IPS-NIHi7 (cell line): Measurements from ENCODE around the gene REEP3.
"Not testable (repeated sequence)": the region's sequence is repeated elsewhere in the genome, so short reads cannot be mapped to it uniquely, and the experiment has no call there.

ENCODE experiments used
- DNase-seq: peaks from one replicate; pipeline ENCODE4 v3.0.0; 2012; ENCODE audit warnings: mixed read lengths; ENCODE audit errors: extremely low spot score

Gene REEP3

GRCh38 chr10:63549810-63550209 lies 28.6 kb downstream of the REEP3 start:
- DNase-seq, result no peak

- no peak for DNase-seq
These were observed 31.8 kb downstream of the REEP3 start for GRCh38 chr10:63553031-63553430.

- DNase-seq, result no peak
These were observed 32.3 kb downstream of the REEP3 start for GRCh38 chr10:63553473-63553872.

- no peak for DNase-seq
These were observed 33.5 kb downstream of the REEP3 start for GRCh38 chr10:63554657-63555056.

GRCh38 chr10:63555330-63555729 lies 34.1 kb downstream of the REEP3 start:
- no peak for DNase-seq

GRCh38 chr10:63558132-63558784 lies 37.1 kb downstream of the REEP3 start:
- DNase-seq, result no peak

GRCh38 chr10:63561341-63561740 lies 40.1 kb downstream of the REEP3 start:
- no peak for DNase-seq

- no peak for DNase-seq
These were observed 41.2 kb downstream of the REEP3 start for GRCh38 chr10:63562391-63562790.

GRCh38 chr10:63562857-63563256 lies 41.7 kb downstream of the REEP3 start:
- DNase-seq, result no peak

- DNase-seq, result no peak
These were observed 42.4 kb downstream of the REEP3 start for GRCh38 chr10:63563623-63564022.

GRCh38 chr10:63564731-63565130 lies 43.5 kb downstream of the REEP3 start:
- not testable (repeated sequence) for DNase-seq

GRCh38 chr10:63573068-63573697 lies 52.0 kb downstream of the REEP3 start:
- DNase-seq, result no peak

GRCh38 chr10:63574011-63574410 lies 52.8 kb downstream of the REEP3 start:
- no peak for DNase-seq

- no peak for DNase-seq
These were observed 55.3 kb downstream of the REEP3 start for GRCh38 chr10:63576501-63576900.

- no peak for DNase-seq
These were observed 57.3 kb downstream of the REEP3 start for GRCh38 chr10:63578501-63578900.

GRCh38 chr10:63579371-63580014 lies 58.3 kb downstream of the REEP3 start:
- no peak for DNase-seq

- DNase-seq, result no peak
These were observed 61.5 kb downstream of the REEP3 start for GRCh38 chr10:63582690-63583089.

GRCh38 chr10:63583397-63583796 lies 62.2 kb downstream of the REEP3 start:
- no peak for DNase-seq

- no peak for DNase-seq
These were observed 62.9 kb downstream of the REEP3 start for GRCh38 chr10:63583909-63584724.

GRCh38 chr10:63584725-63585035 lies 63.5 kb downstream of the REEP3 start:
- DNase-seq, result no peak

- no peak for DNase-seq
These were observed 63.8 kb downstream of the REEP3 start for GRCh38 chr10:63585041-63585440.

GRCh38 chr10:63586043-63586442 lies 64.8 kb downstream of the REEP3 start:
- no peak for DNase-seq

- DNase-seq, result no peak
These were observed 66.0 kb downstream of the REEP3 start for GRCh38 chr10:63587191-63587590.
